H4 (cell line): ENCODE measurements around the gene HCK. TPM values are rescaled to one million over a fixed set of nuclear protein-coding genes. Genes with fewer than 3 reads are reported as not detected.
"Not testable (repeated sequence)": the region's sequence is repeated elsewhere in the genome, so short reads cannot be mapped to it uniquely, and the experiment has no call there.

ENCODE experiments used
- DNase-seq: peaks from one replicate; pipeline ENCODE4 v3.0.0-alpha.2; 2015; ENCODE audit warnings: low spot score
- total RNA-seq: library from RNA; depleted of rRNA; stranded (reverse); fragments of >200 nt; shearing (Covaris generic); gene quantifications from 2 replicates; pipeline ENCODE4 v1.2.3, GENCODE V29; 2014

HCK gene
- total RNA-seq, 1 experiment from 2014 or later, result not detected

DNA sequence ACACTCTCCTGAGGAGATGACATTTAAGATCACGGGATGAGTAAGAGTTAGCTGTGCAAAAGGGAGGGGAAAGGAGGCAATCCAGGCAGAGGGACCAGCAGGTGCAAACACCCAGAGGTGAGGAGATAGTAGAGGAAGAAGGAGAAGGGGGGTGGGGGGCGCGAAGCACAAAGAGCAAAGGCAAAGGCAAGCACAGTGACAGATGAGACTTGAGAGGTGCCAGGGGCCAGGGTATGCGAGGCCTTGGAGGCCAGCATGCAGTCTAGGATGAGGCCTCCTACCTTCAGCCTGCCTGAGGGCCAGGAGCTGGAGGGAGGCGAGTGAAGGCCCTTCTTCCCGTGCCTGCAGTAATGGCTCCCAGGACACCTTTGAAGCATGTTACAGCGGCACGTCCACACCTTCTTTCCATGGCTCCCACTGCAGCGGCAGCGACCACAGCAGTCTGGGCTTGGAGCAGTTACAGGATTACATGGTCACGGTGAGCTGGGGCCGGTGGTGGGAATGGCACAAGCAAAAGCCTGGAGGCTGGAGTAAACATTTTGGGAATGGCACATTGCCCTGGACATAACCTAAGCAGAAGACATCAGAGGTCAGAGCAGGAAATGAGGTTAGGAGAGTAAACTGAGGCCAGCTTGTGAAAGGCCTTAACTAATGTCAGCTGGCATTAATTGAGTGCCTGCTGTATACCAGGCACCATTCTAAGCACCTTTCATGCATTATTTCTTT is 23.2 kb upstream of the HCK start:
- peak; percentile 48 for DNase-seq

DNA sequence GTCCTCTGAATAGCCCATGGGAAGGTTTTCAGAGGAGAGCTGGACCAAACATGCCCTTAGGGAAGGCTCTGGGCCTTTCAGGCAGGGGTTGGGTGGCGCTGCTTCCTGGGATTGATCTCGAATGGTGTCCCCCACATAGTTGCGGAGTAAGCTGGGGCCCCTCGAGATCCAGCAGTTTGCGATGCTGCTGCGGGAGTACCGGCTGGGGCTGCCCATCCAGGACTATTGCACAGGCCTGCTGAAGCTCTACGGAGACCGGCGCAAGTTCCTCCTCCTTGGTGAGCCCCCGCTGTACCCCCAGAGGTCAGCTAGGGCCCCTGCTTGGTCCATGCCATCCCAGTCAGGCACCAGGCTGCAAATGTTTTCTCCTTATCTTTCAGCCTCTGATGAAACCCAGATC is 22.5 kb upstream of the HCK start:
- DNase-seq, result no peak

DNA sequence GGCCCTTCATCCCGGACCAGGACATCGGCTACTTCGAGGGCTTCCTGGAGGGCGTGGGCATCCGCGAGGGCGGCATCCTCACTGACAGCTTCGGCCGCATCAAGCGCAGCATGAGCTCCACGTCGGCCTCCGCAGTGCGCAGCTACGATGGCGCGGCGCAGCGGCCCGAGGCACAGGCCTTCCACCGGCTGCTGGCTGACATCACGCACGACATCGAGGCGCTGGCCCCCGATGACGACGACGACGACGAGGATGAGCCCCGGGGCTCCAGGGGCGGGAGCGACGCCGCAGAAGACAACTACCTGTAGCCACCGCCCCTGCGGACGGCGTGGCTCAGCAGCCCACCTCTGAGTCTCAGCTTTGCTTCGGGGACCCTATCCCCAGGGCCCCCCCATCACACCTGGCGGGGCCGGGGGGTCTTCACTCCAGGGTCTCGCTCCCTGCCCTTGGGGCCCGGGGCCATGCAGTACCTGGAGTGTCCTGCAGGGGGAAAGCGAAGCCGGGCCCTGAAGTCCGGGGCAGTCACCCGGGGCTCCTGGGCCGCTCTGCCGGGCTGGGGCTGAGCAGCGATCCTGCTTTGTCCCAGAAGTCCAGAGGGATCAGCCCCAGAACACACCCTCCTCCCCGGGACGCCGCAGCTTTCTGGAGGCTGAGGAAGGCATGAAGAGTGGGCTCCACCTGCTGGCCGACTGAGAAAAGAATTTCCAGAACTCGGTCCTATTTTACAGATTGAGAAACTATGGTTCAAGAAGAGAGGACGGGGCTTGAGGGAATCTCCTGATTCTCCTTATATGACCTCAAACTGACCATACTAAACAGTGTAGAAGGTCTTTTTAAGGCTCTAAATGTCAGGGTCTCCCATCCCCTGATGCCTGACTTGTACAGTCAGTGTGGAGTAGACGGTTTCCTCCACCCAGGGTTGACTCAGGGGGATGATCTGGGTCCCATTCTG is 20.8 kb upstream of the HCK start:
- peak; percentile 80 for DNase-seq

DNA sequence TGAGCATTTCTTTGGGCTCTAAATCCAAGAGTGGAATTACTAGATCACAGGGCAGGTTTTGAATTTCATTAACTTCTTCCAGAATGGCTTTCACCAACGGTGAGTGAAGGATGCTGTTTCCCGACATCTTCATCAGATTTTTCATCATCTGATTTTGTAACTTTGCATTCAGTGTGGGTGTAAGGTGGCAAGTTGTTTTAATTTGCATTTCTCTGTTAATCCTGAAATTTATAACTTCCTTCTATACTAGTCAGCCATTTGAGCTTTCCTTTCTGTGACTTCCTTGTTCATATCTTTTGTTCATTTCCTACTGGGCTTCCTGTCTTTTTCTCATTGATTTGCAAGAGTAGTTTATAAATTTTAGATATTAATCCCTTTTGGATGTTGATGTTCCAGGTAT is 18.7 kb upstream of the HCK start:
- no peak for DNase-seq

DNA sequence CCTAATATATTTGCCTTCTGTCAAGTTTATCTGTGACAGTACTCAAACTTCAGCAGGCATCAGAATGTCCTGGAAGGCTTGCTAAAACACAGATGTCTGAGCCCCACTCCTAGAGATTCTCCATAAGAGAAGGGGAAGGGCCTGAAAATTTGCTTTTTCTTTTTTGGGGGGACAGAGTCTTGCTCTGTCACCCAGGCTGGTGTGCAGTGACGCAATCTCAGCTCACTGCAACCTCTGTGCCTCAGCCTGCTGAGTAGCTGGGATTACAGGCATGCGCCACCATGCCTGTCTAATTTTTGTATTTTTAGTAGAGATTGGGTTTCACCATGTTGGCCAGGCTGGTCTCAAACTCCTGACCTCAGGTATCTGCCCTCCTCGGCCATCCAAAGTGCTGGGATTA is 18.3 kb upstream of the HCK start:
- not testable (repeated sequence) for DNase-seq

DNA sequence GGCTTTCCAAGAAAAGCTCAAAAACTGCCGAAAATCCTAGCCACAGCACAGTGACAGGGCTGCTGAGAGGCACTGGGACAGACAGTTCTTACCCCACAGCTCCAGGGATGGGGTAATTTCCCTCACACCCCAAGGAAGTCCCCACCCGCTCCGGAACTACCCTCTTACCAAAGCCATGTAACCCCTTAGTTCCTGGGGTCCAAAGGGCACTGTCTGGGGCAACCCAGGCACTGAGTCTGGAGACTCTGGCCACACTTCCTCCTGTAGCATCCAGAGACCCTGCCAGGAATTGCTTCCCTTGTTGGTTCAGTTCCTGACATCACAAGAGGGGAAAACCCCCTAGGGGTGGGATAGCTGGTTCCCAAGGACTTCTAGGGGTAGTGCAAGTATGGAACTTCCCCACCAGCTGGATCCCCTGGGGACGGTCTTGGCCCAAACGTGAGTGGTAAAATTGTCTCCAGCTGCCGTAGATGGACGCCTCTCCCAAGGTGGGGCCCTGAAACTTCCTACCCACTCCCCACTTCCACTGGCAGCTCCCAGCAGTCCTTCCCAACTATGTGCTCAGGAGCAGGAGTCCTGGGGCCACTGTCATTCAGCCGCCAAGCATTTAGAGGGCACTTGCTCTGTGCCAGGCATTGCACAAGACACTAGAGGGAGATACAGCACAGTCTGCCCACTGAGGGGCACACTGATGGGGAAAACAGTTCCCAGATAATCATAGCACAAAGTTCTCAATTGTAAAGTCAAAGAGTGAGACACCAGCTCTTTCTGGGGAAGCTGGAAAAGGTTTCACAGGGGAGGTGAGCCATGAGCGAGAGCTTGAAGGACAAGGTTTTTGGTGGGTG is 17.2 kb upstream of the HCK start:
- DNase-seq, result no peak

DNA sequence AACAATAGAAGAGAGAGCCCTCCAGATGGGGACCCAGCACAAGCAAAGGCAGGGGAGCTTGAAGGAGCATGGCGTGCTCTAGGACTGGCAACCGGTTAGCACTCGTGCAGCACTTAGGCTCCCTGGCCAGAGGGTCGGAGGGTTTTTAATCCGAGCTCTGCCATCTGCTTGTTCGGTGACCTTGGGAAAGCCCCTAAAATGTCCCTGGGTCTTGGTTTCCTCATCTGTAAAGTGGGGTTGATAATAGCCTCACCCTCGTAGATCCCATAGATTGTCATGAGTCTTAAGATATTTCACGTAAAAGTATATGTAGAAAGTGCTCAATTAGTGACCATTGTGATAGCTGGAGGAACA is 16.6 kb upstream of the HCK start:
- no peak for DNase-seq

DNA sequence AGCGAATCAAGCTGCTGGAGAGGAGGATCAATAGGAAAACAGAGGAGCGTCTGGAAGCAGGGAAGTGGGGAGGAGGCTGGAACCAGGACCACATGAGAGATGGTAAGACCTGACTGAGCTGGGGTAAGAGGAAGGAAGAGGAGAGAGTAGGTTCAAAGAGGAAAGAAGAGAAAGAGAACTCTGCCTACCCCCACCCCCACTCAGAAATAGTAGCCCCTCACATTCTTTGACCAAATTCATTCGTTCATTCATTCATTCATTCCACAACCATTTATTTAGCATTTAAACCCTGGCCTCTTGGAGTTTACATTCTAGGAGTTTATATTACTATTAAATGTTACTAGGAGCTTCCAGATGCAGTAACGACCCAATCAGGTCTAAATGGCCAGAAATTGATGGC is 15.8 kb upstream of the HCK start:
- DNase-seq, result no peak

DNA sequence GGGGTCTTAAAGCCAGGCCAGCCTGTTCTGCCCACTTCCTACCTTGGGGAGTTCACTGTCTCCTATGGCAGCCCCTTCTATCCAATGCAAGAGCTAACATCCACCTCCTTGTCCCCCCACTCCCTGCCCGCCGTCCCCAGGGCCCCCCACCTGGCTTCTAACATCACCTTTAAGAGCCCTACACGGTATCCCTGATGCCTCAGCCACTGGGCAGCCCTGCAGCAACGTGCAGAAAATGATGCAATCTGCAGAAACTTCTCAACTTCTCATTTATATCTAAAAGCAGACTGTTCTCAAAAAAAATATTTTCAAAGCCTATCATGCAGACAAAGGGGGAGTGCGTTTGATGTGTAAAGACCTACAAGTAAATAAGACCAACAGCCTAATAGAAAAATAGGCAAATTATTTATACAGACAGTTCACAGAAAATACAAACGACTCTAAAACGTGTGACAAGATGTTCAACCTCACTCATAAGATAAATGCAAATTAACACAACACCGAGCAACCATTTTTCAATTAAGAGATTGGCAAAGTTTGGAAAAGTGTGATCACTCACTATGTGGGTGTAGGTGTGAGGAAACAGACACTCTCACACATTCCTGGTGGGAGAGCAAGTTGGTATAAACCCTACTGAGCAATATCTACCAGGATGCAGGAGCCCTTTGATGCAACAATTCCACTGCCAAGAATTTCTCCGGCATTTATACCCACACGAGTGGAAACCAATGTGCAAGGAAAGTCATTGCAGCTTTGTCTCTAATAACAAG is 15.1 kb upstream of the HCK start:
- DNase-seq, result no peak

DNA sequence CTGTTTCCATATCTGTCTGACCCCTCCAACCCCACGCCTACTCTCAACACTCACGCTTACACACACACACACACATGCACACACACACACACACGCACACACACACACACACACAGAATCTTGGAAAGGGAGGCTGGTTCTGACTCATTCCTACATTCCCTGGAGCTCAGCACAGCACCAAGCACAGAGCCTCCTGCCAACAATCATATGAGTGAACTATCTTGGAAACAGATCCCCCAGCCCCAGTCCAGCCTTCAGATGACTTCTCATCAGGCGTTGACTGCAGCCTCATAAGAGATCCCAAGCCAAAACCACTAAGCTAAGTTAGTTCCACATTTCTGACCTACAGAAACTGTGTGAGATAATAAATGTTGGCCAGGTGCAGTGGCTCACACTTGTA is 14.1 kb upstream of the HCK start:
- no peak for DNase-seq

DNA sequence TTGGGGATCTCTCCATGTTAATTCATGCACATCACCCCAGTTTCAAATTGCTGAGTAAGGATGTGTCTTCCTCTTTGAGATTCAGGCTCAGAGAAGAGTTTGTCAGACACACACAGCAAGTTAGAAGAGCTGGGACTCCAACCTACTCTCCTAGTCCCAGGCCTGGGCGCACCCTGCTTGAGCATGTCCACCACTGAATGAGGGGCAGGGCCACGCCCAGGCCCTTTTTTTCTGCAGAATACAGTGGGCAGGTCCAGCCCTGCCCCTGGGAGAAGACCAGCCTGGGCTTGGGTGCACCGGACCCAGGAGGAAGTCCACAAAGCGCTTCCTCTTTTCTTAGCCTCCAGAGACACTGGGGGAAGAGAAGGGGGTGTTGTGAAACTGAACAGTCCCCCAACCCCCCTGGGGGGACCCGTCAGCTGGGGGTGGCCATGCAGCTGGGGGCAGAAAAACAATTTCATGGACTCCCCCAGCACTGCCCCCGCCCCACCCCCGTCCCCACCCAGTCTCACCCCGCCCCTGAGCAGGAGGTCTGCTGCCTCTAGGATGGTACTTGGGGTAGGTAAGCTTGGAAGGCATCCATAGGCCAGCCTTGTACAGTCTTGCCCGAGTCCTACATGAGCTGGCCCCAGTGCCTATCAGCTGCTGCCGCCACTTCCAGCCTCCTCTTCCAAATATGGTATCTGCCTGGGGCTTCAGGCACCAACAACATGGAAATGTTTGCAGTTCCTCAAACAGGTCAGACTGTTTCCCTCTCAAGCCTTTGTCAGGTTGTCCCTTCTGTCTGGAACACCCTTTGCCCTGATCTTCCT is 11.7 kb upstream of the HCK start:
- DNase-seq, result no peak

DNA sequence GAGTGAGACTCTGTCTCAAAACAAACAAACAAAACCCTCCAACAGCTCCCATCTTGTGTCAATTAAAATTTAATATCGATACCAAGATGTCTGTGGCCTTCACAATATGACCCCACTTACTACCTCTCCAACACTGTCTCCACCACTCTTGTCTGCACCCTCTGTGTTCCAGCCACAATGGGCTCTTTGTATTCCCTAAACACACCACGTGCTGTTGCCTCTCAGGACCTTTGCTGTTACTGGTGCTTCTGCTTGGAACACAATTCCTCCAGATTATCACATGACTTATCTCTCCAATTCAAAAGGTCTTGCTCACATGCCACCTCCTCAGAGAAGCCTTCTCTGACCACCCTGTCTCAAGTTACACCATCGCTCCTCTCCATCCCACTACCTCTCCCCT is 6.0 kb upstream of the HCK start:
- DNase-seq, result no peak

DNA sequence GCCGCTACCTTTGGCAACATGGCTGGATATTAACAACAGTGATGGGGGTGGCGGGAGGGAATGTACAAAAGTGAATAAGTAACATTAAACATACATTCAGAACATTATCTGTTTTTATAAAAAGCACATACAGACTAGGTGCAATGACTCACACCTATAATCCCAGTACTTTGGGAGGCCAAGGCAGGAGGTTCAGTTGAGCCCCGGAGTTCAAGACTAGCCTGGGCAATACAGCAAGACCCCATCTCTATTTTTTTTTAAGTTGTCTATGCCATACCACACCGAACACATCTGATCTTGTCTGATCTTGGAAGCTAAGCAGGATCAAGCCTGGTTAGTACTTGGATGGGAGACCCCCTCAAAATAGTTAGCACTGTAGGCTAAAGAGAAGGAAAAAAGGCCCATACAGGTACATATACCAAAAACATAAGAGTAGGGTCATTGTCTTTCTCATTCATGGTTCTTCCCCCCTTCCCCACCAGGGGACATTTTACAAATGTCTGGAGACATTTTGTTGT is 1.7 kb upstream of the HCK start:
- DNase-seq, result no peak

DNA sequence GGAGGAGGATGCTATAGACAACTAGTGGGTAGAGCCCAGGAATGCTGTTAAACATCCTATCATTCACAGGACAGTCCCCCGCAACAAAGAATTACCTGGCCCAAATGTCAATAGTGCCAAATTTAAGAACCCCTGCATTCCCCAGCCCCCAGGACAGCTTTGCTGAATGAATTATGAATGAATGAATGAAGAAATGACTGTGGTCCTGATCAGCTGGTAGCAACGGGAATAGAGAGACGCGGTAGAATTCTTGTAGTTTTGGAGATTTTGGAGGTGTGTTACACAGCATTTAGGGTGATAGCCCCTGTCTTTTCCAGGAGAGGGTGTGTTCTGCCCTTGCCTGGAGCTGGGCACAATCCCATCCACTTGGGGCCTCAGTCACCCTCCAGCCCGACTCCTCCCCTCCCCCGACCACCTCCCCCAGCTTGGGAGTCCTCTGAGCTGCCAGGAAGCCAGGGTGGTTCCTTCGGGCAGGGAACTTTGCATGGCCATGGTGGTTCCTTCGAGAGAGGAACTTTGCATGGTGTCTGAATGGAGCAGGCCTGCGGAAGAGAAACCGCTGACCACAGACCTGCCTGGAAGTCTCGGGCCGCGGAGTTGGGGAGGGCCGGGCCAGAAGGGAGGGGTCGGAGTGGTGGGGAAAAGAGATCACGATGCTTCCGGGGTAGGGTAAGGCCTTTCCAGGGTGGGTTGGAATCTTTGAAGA is 1.0 kb upstream of the HCK start:
- no peak for DNase-seq

DNA sequence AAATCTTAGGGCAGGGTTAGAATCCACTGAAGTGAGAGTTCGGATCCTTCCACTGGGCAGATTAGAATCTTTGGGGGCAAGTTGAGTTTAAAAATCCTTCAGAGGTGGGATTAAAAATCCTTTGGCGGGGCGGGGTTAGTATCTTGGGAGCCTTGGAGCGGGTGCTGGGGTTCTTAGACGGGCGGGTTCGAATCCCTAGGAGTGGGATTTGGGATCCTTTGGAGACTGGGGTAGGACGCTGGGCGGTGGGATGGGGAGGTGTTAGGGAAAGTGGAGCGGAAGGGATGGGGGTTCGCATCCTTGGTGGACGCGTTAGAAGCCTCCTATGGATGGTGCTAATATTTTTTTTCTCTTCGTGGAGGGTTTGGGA is 337 bp upstream of the HCK start:
- DNase-seq, result no peak

DNA sequence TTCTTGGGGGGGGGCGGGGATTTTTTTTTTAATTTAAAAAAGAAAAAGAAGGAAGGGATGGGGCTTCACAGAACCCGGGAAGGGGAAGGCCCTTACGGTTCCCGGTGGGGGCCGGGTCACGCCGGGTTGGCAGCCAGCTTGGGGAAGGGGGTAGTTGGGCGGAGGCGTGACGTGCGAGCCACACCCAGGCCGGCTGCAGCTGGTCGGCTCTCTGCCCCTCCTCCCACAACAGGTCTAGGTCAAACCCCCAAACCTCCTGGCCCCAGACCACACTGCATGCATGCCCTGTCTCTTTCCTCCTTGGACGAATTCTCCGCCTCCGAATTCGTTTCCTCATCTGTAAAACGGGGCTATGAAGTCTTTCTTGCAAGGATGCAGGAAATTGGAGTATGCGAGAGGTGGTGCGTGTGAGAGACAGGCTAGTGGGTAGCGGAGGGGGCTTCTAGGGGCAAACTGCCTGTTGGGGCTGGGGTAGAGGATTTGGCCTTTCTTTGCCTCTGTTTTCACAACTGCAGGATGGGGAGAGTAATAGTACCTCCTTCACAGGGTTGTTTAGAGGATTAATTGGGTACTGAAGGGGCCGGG is 828 bp downstream of the HCK start:
- no peak for DNase-seq

DNA sequence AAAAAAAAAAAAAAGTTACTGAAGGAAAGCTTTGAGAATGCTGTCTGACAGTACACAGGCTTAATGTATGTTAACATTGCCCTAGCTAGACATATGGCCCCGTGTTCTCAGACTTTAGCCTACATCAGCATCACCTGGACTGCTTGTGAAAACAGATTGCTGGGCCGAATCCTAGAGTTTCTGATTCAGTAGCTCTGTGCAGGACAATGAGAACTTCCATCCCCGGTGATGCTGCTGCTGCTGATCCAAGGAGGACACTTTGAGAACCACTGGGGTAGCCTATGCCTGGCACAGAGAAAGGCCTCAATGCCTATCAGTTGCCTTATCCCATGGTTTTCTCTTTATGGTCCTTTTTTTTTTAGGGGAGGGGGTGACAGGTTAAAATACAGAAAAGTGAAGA is 1.6 kb downstream of the HCK start:
- no peak for DNase-seq

DNA sequence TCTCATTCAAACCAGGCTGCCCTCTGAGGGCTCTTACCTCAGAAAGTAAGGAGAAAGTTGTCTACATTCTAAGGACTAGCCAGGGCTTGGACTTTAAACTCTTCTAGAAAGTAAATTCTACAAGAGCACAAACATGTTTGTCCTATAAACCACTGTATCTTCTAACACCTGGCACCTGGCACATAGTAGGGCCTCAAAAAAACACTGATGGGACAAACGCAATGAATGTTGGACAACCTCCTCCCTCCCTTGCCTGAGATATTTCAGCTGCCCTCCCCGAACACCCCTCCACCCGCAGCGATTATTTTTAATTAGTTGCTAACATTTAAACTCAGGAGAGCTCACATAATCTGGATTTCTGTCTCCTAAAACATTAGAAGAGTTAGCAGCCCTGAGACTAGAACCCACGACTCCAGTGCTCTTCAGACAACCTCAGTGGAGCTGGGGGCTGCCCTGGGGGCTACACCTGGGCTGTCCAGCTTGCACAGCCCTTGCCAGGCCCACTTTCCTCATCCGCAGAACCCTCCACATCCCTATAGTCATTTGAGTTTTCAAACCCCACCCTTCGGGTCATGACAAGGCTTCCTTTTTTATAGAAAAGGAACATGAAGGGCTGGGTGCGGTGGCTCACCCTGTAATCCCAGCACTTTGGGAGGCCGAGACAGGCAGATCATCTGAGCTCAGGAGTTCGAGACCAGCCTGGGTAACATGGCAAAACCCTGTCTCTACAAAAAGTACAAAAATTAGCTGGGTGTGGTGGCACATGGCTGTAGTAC is 4.9 kb downstream of the HCK start:
- DNase-seq, result no peak
